DOHH2 (cell line): ENCODE measurements around the gene PPT2.

Experiments
- EZH2phosphoT487 ChIP-seq: fragments of 200-600 bp; sonication (generic); IDR thresholded peaks from 2 replicates; pipeline ENCODE4 v1.6.1; 2017; ENCODE audit warnings: borderline replicate concordance, mild to moderate bottlenecking, antibody characterized with exemption, low read length, moderate library complexity, mixed read lengths
- TF ChIP-seq, protein P1 (sequence below): fragments of 200-600 bp; sonication (generic); IDR thresholded peaks from one replicate; pipeline ENCODE4 v1.5.1; 2014; ENCODE audit warnings: antibody characterized with exemption, mild to moderate bottlenecking, low read depth, low read length; ENCODE audit not compliant: poor library complexity, severe bottlenecking

DNA sequence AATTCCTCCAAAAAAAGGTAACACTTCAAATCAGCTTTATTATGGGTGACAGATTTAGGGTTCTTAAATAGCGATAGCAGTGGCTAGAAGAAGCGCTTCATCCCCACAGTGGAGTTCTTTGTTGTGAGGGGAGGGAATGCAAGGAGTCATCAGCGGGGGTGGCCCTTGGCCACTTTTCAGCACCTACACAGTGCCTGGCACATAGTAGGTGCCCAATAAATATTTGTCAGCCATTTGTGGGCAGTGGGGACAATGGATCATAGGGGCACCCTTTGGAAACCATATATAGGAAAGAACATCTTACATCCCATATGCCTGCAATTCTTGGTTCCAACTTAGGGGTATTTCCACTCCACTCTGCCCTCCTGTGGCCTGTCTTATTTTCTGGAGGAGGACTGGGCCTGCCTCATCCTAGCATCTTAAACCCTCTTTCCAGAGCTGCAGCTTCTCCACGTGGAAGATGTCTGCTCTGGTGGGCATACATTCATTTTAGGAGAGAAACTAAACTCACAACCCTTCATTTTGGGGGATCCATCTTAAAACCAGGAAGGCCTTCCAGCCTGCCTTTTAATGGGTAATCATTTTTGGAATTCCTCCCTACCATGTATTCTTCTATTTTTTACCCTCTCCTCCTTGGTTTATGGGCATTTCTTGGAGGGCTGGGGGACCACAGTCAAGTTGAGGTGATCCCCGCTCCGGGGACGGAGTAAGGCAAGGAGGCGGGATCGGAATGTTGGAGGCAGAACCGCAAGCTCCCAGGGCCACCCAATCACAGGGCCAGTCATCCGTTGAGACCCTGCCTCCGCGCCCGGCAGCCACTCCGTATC, 41.1 kb downstream of the PPT2 start:
- TF ChIP-seq, protein P1, sequence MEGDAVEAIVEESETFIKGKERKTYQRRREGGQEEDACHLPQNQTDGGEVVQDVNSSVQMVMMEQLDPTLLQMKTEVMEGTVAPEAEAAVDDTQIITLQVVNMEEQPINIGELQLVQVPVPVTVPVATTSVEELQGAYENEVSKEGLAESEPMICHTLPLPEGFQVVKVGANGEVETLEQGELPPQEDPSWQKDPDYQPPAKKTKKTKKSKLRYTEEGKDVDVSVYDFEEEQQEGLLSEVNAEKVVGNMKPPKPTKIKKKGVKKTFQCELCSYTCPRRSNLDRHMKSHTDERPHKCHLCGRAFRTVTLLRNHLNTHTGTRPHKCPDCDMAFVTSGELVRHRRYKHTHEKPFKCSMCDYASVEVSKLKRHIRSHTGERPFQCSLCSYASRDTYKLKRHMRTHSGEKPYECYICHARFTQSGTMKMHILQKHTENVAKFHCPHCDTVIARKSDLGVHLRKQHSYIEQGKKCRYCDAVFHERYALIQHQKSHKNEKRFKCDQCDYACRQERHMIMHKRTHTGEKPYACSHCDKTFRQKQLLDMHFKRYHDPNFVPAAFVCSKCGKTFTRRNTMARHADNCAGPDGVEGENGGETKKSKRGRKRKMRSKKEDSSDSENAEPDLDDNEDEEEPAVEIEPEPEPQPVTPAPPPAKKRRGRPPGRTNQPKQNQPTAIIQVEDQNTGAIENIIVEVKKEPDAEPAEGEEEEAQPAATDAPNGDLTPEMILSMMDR = peak; percentile 74
- no peak for TF ChIP-seq EZH2phosphoT487
